Endodermal cell (in vitro differentiated cells): ENCODE measurements around the gene OSR1. TPM values are rescaled to one million over a fixed set of nuclear protein-coding genes. Genes with fewer than 3 reads are reported as not detected.

Experiments used
- DNase-seq: peaks from one replicate; pipeline ENCODE4 v3.0.0-alpha.2; 2017
- H3K27ac ChIP-seq: 2 replicates; pipeline ENCODE4 v1.5.1; 2013; ENCODE audit warnings: mild to moderate bottlenecking, low read depth, low read length, moderate library complexity
- H3K27me3 ChIP-seq: 2 replicates; pipeline ENCODE4 v1.6.1; 2013; ENCODE audit warnings: mild to moderate bottlenecking, low read length, moderate library complexity; ENCODE audit not compliant: insufficient read depth, control insufficient read depth, poor library complexity, severe bottlenecking
- H3K36me3 ChIP-seq: 2 replicates; pipeline ENCODE4 v1.7.0; 2013; ENCODE audit warnings: mild to moderate bottlenecking, low read length, moderate library complexity; ENCODE audit not compliant: control insufficient read depth, insufficient read depth
- H3K4me1 ChIP-seq: one replicate; pipeline ENCODE4 v1.7.0; 2013; ENCODE audit warnings: low read length; ENCODE audit not compliant: control insufficient read depth, insufficient read depth
- H3K4me3 ChIP-seq: 2 replicates; pipeline ENCODE4 v1.5.1; 2013; ENCODE audit warnings: mild to moderate bottlenecking, low read length, moderate library complexity
- H3K9ac ChIP-seq: 2 replicates; pipeline ENCODE4 v1.6.1; 2013; ENCODE audit warnings: mild to moderate bottlenecking, low read length, moderate library complexity; ENCODE audit not compliant: poor library complexity, severe bottlenecking; ENCODE audit errors: extremely low read depth
- H3K9me3 ChIP-seq: 2 replicates; pipeline ENCODE4 v1.6.1; 2013; ENCODE audit warnings: mild to moderate bottlenecking, low read length, moderate library complexity; ENCODE audit not compliant: control insufficient read depth
- H3K27ac Mint-ChIP-seq: 2 replicates; pipeline ENCODE4 v1.8.0; 2020; ENCODE audit warnings: mixed read lengths
- H3K27me3 Mint-ChIP-seq: 2 replicates; pipeline ENCODE4 v1.8.0; 2021; ENCODE audit warnings: mild to moderate bottlenecking, mixed read lengths; ENCODE audit not compliant: insufficient read depth
- H3K36me3 Mint-ChIP-seq: 2 replicates; pipeline ENCODE4 v1.8.0; 2020; ENCODE audit warnings: low read depth, mixed read lengths
- H3K4me1 Mint-ChIP-seq: 2 replicates; pipeline ENCODE4 v1.8.0; 2020; ENCODE audit warnings: mixed read lengths
- H3K4me3 Mint-ChIP-seq: 2 replicates; pipeline ENCODE4 v1.8.0; 2020; ENCODE audit warnings: mild to moderate bottlenecking, moderate library complexity, mixed read lengths
- H3K9me3 Mint-ChIP-seq: 2 replicates; pipeline ENCODE4 v1.8.0; 2020; ENCODE audit warnings: mild to moderate bottlenecking, mixed read lengths
- CTCF ChIP-seq: fragments of 200-600 bp; sonication (generic); conservative IDR thresholded peaks from 2 replicates; pipeline ENCODE4 v1.5.0; 2021; ENCODE audit warnings: antibody characterized with exemption, mild to moderate bottlenecking
- WGBS, 2 experiments: methylation state at CpG; one replicate each; pipeline versions ENCODE4 v1.1.5 to v1.1.7; 2013; ENCODE audit warnings: missing lambda C conversion rate in 2 of 2, mixed read lengths in 1 of 2; ENCODE audit not compliant: insufficient coverage in 1 of 2, insufficient read length in 1 of 2; 5-methylcytosine and 5-hydroxymethylcytosine counted together
- total RNA-seq, 2 donors: library from RNA; stranded (reverse); fragmentation: NEBNext Ultra II Directional in 1 of 2; extraction: Animal tissue kit (Norgen Biotek cat#: 25700) in 1 of 2; gene quantifications; 2 replicates in 1 of 2; 3 replicates in 1 of 2; pipeline ENCODE4 v1.2.1, GENCODE V29; 2021

The OSR1 gene
- total RNA-seq, 2 donors from 2014 or later, result not detected

DNA sequence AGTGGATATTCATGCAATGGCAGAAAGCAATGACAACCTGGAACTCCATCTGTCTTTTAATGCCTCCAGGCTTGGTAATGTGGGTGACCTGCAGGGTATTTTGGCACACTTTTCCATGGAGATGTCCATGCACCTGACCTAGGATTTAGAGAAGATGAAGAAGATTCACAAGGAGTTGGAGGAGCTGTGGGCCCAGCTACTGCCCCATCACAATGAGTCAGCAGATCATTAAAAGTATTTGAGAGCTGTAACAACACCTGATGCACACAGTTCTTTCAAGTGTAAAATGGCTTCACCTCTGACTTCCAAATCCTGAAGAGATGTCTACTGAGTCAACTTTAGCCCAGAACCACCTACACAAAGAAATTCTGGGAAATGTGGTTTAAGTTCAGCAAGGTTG, 22.1 kb upstream of the OSR1 start:
- no peaks in the 10 kb centered on the region for H3K27me3 ChIP-seq
- DNase-seq, result no peak
- no peaks in the 10 kb centered on the region for H3K4me1 ChIP-seq
- no peak overlapping the region for H3K27ac Mint-ChIP-seq
- H3K9me3 ChIP-seq, result no peaks in the 10 kb centered on the region
- H3K27me3 Mint-ChIP-seq, result peaks cover 6% of the 10 kb centered on the region
- no peaks in the 10 kb centered on the region for H3K36me3 ChIP-seq
- TF ChIP-seq CTCF, result no peak
- H3K9ac ChIP-seq, result no peak overlapping the region
- H3K4me3 ChIP-seq, result no peak overlapping the region
- H3K27ac ChIP-seq, result no peak overlapping the region
- no peak overlapping the region for H3K4me3 Mint-ChIP-seq
- peaks cover 3% of the 10 kb centered on the region for H3K4me1 Mint-ChIP-seq
- no peaks in the 10 kb centered on the region for H3K36me3 Mint-ChIP-seq
- H3K9me3 Mint-ChIP-seq, result peaks cover 2% of the 10 kb centered on the region

DNA sequence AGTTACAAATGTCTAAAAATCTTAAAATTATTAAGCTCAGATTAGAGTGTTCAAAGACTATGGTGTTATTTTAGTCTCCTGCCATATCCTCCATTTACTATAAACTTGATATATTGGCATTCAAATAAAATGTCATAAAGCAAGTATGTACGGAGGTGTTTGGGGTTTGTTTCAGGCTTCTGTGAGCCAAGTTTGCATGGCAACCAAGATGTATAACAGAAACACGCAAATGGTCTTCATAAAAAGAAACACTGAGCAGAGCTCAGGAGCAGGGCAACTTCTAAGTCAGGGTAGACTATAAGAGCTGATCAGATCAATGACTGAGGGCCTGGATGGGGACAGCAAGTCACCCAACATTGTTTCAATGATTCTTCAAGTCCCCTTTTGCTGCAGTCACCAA, 20.5 kb upstream of the OSR1 start:
- Mint-ChIP-seq H3K9me3 (no peaks in the 10 kb centered on the region), H3K4me1 (peaks cover 3% of the 10 kb centered on the region), H3K27me3 (peaks cover 8% of the 10 kb centered on the region), H3K4me3 (no peak overlapping the region), H3K36me3 (no peaks in the 10 kb centered on the region), H3K27ac (no peak overlapping the region)
- Histone ChIP-seq H3K36me3 (no peaks in the 10 kb centered on the region), H3K4me3 (no peak overlapping the region), H3K4me1 (no peaks in the 10 kb centered on the region), H3K27ac (no peak overlapping the region), H3K9ac (no peak overlapping the region), H3K27me3 (no peaks in the 10 kb centered on the region), H3K9me3 (no peaks in the 10 kb centered on the region)
- WGBS, 2 experiments, result 88% methylated on average over 2 of the region's 2 CpGs; no CpG with 5 or more reads in 1 of the 2 experiments
- no peak for DNase-seq
- TF ChIP-seq CTCF, result no peak

DNA sequence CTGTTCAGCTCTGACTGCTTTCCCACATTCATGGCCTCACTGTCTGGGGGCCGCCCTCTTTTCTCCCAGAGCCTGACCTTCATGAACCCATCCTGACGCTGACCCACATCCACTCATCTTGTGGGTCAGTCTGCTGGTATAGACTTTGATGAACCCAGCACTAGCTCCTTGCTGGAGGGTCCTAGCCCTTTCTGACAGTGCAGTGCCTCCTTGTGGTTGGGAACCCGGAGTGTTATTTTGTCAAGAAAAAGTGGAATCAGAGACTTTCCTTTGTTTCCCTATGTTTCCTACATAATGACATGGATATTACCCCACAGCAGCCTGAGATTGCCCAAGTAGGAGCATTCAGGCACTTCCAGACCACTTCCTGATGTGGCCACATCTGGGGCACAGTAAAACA, 19.3 kb upstream of the OSR1 start:
- Mint-ChIP-seq H3K27ac (no peak overlapping the region), H3K9me3 (no peaks in the 10 kb centered on the region), H3K36me3 (no peaks in the 10 kb centered on the region), H3K27me3 (peaks cover 12% of the 10 kb centered on the region), H3K4me3 (no peak overlapping the region), H3K4me1 (peaks cover 3% of the 10 kb centered on the region)
- DNase-seq, result no peak
- no peaks in the 10 kb centered on the region for H3K4me1 ChIP-seq
- H3K36me3 ChIP-seq, result no peaks in the 10 kb centered on the region
- no peak overlapping the region for H3K27ac ChIP-seq
- no peak overlapping the region for H3K4me3 ChIP-seq
- 90 to 100% methylated on average over 2 to 3 of the region's 3 CpGs for WGBS, 2 experiments
- peak; percentile 66 for TF ChIP-seq CTCF
- no peak overlapping the region for H3K9ac ChIP-seq
- peaks cover under 1% of the 10 kb centered on the region for H3K27me3 ChIP-seq
- H3K9me3 ChIP-seq, result no peaks in the 10 kb centered on the region
